ENCODE measurements around the gene GIMAP1. TPM values are rescaled to one million over a fixed set of nuclear protein-coding genes. Genes with fewer than 3 reads are reported as not detected.

The GIMAP1 gene
- total RNA-seq, 2 donors from 2014 or later: 0.94 to 1.6 TPM

- Histone ChIP-seq H3K27ac (peak overlapping the region; percentile 53), H3K9ac (ENCODE audit: low read depth in 2 of 2, low read length in 2 of 2) (peak overlapping the region in 1 of 2 donors; percentile 61), H3K4me1 (no peaks in the 10 kb centered on the region), H3K36me3 (no peaks in the 10 kb centered on the region), H3K4me3 (no peak overlapping the region), H3K9me3 (no peaks in the 10 kb centered on the region), H3K27me3 (no peaks in the 10 kb centered on the region)
- TF ChIP-seq CTCF (IDR thresholded peaks at IDR 0.05): no peak
- DNase-seq: no peak
- intact Hi-C loops (cut with DNase I): no loop called here
Measured at GRCh38 chr7:150715293-150715692, 1.1 kb upstream of the GIMAP1 start.

- H3K4me3 ChIP-seq: no peak overlapping the region
- no peak for DNase-seq
- no peaks in the 10 kb centered on the region for H3K9me3 ChIP-seq
- H3K27ac ChIP-seq: peak overlapping the region; percentile 53
- intact Hi-C loops (cut with DNase I): no loop called here
- H3K9ac ChIP-seq (ENCODE audit: low read depth in 2 of 2, low read length in 2 of 2): peak overlapping the region in 1 of 2 donors; percentile 61
- TF ChIP-seq CTCF (IDR thresholded peaks at IDR 0.05): no peak
- no peaks in the 10 kb centered on the region for H3K36me3 ChIP-seq
- H3K27me3 ChIP-seq: no peaks in the 10 kb centered on the region
- H3K4me1 ChIP-seq: no peaks in the 10 kb centered on the region
Measured at GRCh38 chr7:150715738-150716137, 675 bp upstream of the GIMAP1 start.

- no peak for TF ChIP-seq CTCF (IDR thresholded peaks at IDR 0.05)
- H3K9ac ChIP-seq (ENCODE audit: low read depth in 2 of 2, low read length in 2 of 2): peak overlapping the region; percentile 39 to 61
- no peaks in the 10 kb centered on the region for H3K4me1 ChIP-seq
- H3K9me3 ChIP-seq: no peaks in the 10 kb centered on the region
- no peaks in the 10 kb centered on the region for H3K36me3 ChIP-seq
- no peaks in the 10 kb centered on the region for H3K27me3 ChIP-seq
- DNase-seq: no peak
- H3K27ac ChIP-seq: peak overlapping the region; percentile 53
- H3K4me3 ChIP-seq: peak overlapping the region; percentile 20
- intact Hi-C loops (cut with DNase I): no loop called here
Measured at GRCh38 chr7:150716939-150717338, 526 bp downstream of the GIMAP1 start.

GRCh38 chr7:150717814-150718420 is 1.5 kb downstream of the GIMAP1 start:
- intact Hi-C loops (cut with DNase I): no loop called here

GRCh38 chr7:150719436-150719835 is 3.0 kb downstream of the GIMAP1 start:
- no peak for TF ChIP-seq CTCF (IDR thresholded peaks at IDR 0.05)
- no peak overlapping the region for H3K4me3 ChIP-seq
- intact Hi-C loops (cut with DNase I): no loop called here
- H3K27me3 ChIP-seq: no peaks in the 10 kb centered on the region
- no peak overlapping the region for H3K27ac ChIP-seq
- no peaks in the 10 kb centered on the region for H3K4me1 ChIP-seq
- no peaks in the 10 kb centered on the region for H3K36me3 ChIP-seq
- DNase-seq: no peak
- H3K9ac ChIP-seq (ENCODE audit: low read depth in 2 of 2, low read length in 2 of 2): no peak overlapping the region
- H3K9me3 ChIP-seq: no peaks in the 10 kb centered on the region

More at GRCh38 chr7:150717814-150718420, 1.5 kb downstream of the GIMAP1 start:
- H3K4me3 ChIP-seq: no peak overlapping the region
- H3K27ac ChIP-seq: peak overlapping the region; percentile 30
- no peaks in the 10 kb centered on the region for H3K4me1 ChIP-seq
- H3K36me3 ChIP-seq: no peaks in the 10 kb centered on the region
- H3K9me3 ChIP-seq: no peaks in the 10 kb centered on the region
- no peak for TF ChIP-seq CTCF (IDR thresholded peaks at IDR 0.05)
- no peak for DNase-seq
- H3K27me3 ChIP-seq: no peaks in the 10 kb centered on the region
- H3K9ac ChIP-seq (ENCODE audit: low read depth in 2 of 2, low read length in 2 of 2): peak overlapping the region in 1 of 2 donors; percentile 29

Measured in colonic mucosa (tissue), 4 donors.